Measurements from ENCODE around the gene MAP6D1. TPM values are rescaled to one million over a fixed set of nuclear protein-coding genes. Genes with fewer than 3 reads are reported as not detected.

The MAP6D1 gene
- 5.6 and 7.1 TPM in 2 replicates for total RNA-seq (2021)
- long read RNA-seq, partial matches to known transcripts = 0 of 3 reads
- long read RNA-seq, other reads (novel, unspliced or antisense) = 3 of 3 reads

GRCh38 chr3:183825456-183826161, at the start of gene MAP6D1:
Gene MAP6D1 (minus strand): TSS chr3:183825577. CDS start chr3:183825547, 30 bp downstream.
- Histone ChIP-seq H2BK120ac (ENCODE audit: low read depth, low read length, poor library complexity, severe bottlenecking) (no peak within 1 kb of the TSS), H3K56ac (ENCODE audit: insufficient read length, low read depth, low read length) (no peak within 1 kb of the TSS), H3K23ac (ENCODE audit: insufficient read length, low read depth, low read length) (no peak within 1 kb of the TSS), H3K9ac (ENCODE audit: extremely low read depth, insufficient read length, low read length) (no peak within 1 kb of the TSS), H3K27ac (ENCODE audit: insufficient read length, low read depth, low read length) (no peak within 1 kb of the TSS), H3K27me3 (ENCODE audit: insufficient read depth, low read length) (no peaks in the 10 kb centered on the region), H2AFZ (ENCODE audit: low read length) (no peak within 1 kb of the TSS), H2BK15ac (ENCODE audit: low read depth, low read length) (no peak within 1 kb of the TSS), H3T11ph (ENCODE audit: low read length) (no peak within 1 kb of the TSS), H3K79me2 (ENCODE audit: insufficient read depth, low read length) (no peaks in the 10 kb centered on the region), H3K4me2 (ENCODE audit: insufficient read depth, insufficient read length, low read length) (peak within 1 kb of the TSS; percentile 46), H3K9me3 (ENCODE audit: control insufficient read depth, low read depth, low read length) (no peaks in the 10 kb centered on the region), H3K23me2 (ENCODE audit: insufficient read length, low read depth, low read length, poor library complexity, severe bottlenecking) (peaks cover 6% of the 10 kb centered on the region), H4K8ac (replicated peaks; ENCODE audit: insufficient read length, low read depth, low read length) (no peak within 1 kb of the TSS), H3K79me1 (ENCODE audit: insufficient read depth, low read depth, low read length, poor library complexity, severe bottlenecking) (no peaks in the 10 kb centered on the region), H2BK12ac (ENCODE audit: insufficient read length, low read depth, low read length) (no peak within 1 kb of the TSS), H2AK5ac (ENCODE audit: insufficient read length, low read length) (no peak within 1 kb of the TSS), H2BK20ac (ENCODE audit: low read depth, low read length, poor library complexity, severe bottlenecking) (no peak within 1 kb of the TSS), H3K4ac (ENCODE audit: low read depth, low read length) (no peak within 1 kb of the TSS), H3K18ac (ENCODE audit: insufficient read length, low read depth, low read length) (no peak within 1 kb of the TSS), H3K14ac (ENCODE audit: insufficient read depth, low read length) (no peak within 1 kb of the TSS; the same call in 1 of the 2 replicates), H4K5ac (ENCODE audit: insufficient read length, low read depth, low read length) (no peak within 1 kb of the TSS), H4K91ac (ENCODE audit: insufficient read length, low read depth, low read length) (no peak within 1 kb of the TSS), H3K4me1 (ENCODE audit: insufficient read depth, low read length) (no peaks in the 10 kb centered on the region; the same call in 1 of the 2 replicates), H2BK5ac (ENCODE audit: insufficient read length, low read length) (no peak within 1 kb of the TSS), H4K20me1 (ENCODE audit: control insufficient read depth, insufficient read depth, insufficient read length) (no peaks in the 10 kb centered on the region)
- DNase-seq = peak; percentile 82
- peaks cover 22 to 24% of the 10 kb centered on the region in 2 experiments for H3K4me1 Mint-ChIP-seq
- peaks cover 9% of the 10 kb centered on the region for H3K27me3 Mint-ChIP-seq (ENCODE audit: low read depth)
- H3K36me3 Mint-ChIP-seq (ENCODE audit: insufficient read depth in 1 of 3, low read depth in 3 of 3) = peaks cover 0 to 25% (median 13%) of the 10 kb centered on the region in 3 experiments
- H3K27ac Mint-ChIP-seq = peak within 1 kb of the TSS in 2 of 3 experiments; percentile 45 to 73; a peak in 2 of 7 replicates
- H3K4me3 Mint-ChIP-seq = peak within 1 kb of the TSS; percentile 70 to 84
- H3K9me3 Mint-ChIP-seq = no peaks in the 10 kb centered on the region
- TF ChIP-seq, protein P1, sequence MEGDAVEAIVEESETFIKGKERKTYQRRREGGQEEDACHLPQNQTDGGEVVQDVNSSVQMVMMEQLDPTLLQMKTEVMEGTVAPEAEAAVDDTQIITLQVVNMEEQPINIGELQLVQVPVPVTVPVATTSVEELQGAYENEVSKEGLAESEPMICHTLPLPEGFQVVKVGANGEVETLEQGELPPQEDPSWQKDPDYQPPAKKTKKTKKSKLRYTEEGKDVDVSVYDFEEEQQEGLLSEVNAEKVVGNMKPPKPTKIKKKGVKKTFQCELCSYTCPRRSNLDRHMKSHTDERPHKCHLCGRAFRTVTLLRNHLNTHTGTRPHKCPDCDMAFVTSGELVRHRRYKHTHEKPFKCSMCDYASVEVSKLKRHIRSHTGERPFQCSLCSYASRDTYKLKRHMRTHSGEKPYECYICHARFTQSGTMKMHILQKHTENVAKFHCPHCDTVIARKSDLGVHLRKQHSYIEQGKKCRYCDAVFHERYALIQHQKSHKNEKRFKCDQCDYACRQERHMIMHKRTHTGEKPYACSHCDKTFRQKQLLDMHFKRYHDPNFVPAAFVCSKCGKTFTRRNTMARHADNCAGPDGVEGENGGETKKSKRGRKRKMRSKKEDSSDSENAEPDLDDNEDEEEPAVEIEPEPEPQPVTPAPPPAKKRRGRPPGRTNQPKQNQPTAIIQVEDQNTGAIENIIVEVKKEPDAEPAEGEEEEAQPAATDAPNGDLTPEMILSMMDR (conservative IDR thresholded peaks at IDR 0.05) = peak; percentile 63; the same call in 2 of the 3 replicates
- WGBS (ENCODE audit: extremely low coverage, insufficient read length, low lambda C conversion rate) = no CpG with 5 or more reads among the region's 69 CpGs

Measured in H9 (cell line).